ENCODE results near the gene KDM2A.

The KDM2A gene

GRCh38 chr11:67303835-67304411, 184.9 kb downstream of the KDM2A start:
- peak; percentile 49 for ATAC-seq
- no peak for TF ChIP-seq ZNF8 (CRISPR knock-in tag; IDR thresholded peaks at IDR 0.05)
- TF ChIP-seq SNAI2 (CRISPR knock-in tag; IDR thresholded peaks at IDR 0.05): no peak
- no peak for TF ChIP-seq TOX (CRISPR knock-in tag; IDR thresholded peaks at IDR 0.05; ENCODE audit: borderline replicate concordance)
- no peak for TF ChIP-seq ZFP3 (CRISPR knock-in tag; IDR thresholded peaks at IDR 0.05)
- TF ChIP-seq ESRRG (CRISPR knock-in tag; IDR thresholded peaks at IDR 0.05): no peak
- TF ChIP-seq ZNF565 (CRISPR knock-in tag; conservative IDR thresholded peaks at IDR 0.05; ENCODE audit: low read depth): no peak
- TF ChIP-seq, protein P1, sequence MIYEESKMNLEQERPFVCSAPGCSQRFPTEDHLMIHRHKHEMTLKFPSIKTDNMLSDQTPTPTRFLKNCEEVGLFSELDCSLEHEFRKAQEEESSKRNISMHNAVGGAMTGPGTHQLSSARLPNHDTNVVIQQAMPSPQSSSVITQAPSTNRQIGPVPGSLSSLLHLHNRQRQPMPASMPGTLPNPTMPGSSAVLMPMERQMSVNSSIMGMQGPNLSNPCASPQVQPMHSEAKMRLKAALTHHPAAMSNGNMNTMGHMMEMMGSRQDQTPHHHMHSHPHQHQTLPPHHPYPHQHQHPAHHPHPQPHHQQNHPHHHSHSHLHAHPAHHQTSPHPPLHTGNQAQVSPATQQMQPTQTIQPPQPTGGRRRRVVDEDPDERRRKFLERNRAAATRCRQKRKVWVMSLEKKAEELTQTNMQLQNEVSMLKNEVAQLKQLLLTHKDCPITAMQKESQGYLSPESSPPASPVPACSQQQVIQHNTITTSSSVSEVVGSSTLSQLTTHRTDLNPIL (CRISPR knock-in tag; IDR thresholded peaks at IDR 0.05; ENCODE audit: low read depth): no peak
- no peak for TF ChIP-seq ARNTL (CRISPR knock-in tag; IDR thresholded peaks at IDR 0.05; ENCODE audit: borderline replicate concordance, low read depth)

DNA sequence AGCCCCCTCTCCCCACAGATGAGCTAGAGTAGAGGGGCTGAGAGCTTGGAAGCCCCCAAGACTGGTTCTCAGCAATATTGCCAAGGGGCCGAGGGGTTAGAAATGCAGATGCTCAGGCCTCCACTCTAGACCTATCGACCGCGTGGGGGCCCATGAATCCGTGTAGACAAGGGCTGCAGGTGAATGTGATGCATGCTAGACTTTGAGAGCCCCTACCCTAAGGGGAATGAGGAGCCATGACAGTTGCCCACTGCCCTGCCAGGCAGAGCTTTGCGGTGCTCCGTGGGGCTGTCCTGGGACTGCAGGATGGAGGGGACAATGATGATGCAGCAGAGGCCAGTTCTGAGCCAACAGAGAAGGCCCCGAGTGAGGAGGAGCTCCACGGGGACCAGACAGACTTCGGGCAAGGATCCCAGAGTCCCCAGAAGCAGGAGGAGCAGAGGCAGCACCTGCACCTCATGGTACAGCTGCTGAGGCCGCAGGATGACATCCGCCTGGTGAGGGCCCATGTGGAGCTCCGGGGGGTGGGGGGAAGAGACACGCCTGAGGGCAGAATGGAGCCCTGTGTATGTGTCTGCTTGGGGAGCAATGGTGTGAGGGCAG, 185.5 kb downstream of the KDM2A start:
- TF ChIP-seq BACH2 (CRISPR knock-in tag; IDR thresholded peaks at IDR 0.05; ENCODE audit: borderline replicate concordance) (no peak), PPARA (CRISPR knock-in tag; IDR thresholded peaks at IDR 0.05; ENCODE audit: borderline replicate concordance) (no peak), ZNF70 (CRISPR knock-in tag; IDR thresholded peaks at IDR 0.05) (no peak), OSR1 (CRISPR knock-in tag; IDR thresholded peaks at IDR 0.05) (no peak), ZFP3 (CRISPR knock-in tag; IDR thresholded peaks at IDR 0.05) (no peak), POU6F1 (CRISPR knock-in tag; IDR thresholded peaks at IDR 0.05; ENCODE audit: borderline replicate concordance, low read depth) (no peak), TCF4 (CRISPR knock-in tag; IDR thresholded peaks at IDR 0.05; ENCODE audit: borderline replicate concordance) (no peak), ZNF8 (CRISPR knock-in tag; IDR thresholded peaks at IDR 0.05) (no peak), ZFP30 (CRISPR knock-in tag; IDR thresholded peaks at IDR 0.05) (no peak), SNAI2 (CRISPR knock-in tag; IDR thresholded peaks at IDR 0.05) (no peak), ZC3H10 (CRISPR knock-in tag; IDR thresholded peaks at IDR 0.05) (no peak), RARB (CRISPR knock-in tag; IDR thresholded peaks at IDR 0.05) (no peak), GLIS3 (CRISPR knock-in tag; IDR thresholded peaks at IDR 0.05) (no peak), ARNTL (CRISPR knock-in tag; IDR thresholded peaks at IDR 0.05; ENCODE audit: borderline replicate concordance, low read depth) (no peak), CSDC2 (CRISPR knock-in tag; IDR thresholded peaks at IDR 0.05) (no peak), PATZ1 (CRISPR knock-in tag; IDR thresholded peaks at IDR 0.05; ENCODE audit: borderline replicate concordance) (no peak), CSRNP3 (CRISPR knock-in tag; IDR thresholded peaks at IDR 0.05) (no peak)
- TF ChIP-seq, protein P1 (CRISPR knock-in tag; IDR thresholded peaks at IDR 0.05; ENCODE audit: low read depth): no peak
- no peak for ATAC-seq

DNA sequence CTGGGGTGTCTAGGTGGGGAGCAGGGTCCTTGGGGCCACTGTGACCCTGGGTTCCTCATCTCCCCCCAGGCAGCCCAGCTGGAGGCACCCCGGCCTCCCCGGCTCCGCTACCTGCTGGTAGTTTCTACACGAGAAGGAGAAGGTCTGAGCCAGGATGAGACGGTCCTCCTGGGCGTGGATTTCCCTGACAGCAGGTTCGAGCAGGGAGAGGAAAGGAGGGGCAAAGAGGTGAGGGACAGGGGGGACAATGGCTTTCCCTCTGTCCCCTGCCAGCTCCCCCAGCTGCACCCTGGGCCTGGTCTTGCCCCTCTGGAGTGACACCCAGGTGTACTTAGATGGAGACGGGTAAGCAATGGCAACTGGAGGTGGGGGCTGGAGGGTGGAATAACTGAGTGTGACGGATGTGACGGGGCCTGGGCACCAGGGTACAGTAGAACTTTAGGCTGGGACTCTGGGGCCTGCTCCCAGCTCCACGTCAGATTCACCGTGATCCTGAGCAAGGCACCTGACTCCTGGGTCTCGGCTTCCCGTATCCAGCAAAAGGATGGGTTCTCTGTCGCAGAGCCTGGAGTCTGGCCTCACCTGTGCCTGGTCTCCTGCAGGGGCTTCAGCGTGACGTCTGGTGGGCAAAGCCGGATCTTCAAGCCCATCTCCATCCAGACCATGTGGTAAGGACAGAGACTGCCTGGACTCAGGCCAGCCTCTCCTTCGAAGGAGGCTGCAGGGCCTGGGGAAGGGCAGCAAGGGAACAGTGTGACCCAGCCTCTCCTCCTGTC, 187.9 kb downstream of the KDM2A start:
- TF ChIP-seq ZNF8 (CRISPR knock-in tag; IDR thresholded peaks at IDR 0.05) (no peak), PATZ1 (CRISPR knock-in tag; IDR thresholded peaks at IDR 0.05; ENCODE audit: borderline replicate concordance) (no peak), POU6F1 (CRISPR knock-in tag; IDR thresholded peaks at IDR 0.05; ENCODE audit: borderline replicate concordance, low read depth) (no peak), BACH2 (CRISPR knock-in tag; IDR thresholded peaks at IDR 0.05; ENCODE audit: borderline replicate concordance) (no peak), CSDC2 (CRISPR knock-in tag; IDR thresholded peaks at IDR 0.05) (no peak), OSR1 (CRISPR knock-in tag; IDR thresholded peaks at IDR 0.05) (no peak), RARB (CRISPR knock-in tag; IDR thresholded peaks at IDR 0.05) (no peak), ZNF70 (CRISPR knock-in tag; IDR thresholded peaks at IDR 0.05) (no peak), ZNF565 (CRISPR knock-in tag; conservative IDR thresholded peaks at IDR 0.05; ENCODE audit: low read depth) (no peak)
- no peak for ATAC-seq

All from SK-N-SH treated with all-trans-retinoic acid at 6 μM for 48 hours (cell line).